Kasumi-1 (cell line): ENCODE measurements around the gene SRGAP1.
A peak's percentile ranks its signal among the peaks of the same experiment; 100 is the strongest.
"Not testable (repeated sequence)": the region's sequence is repeated elsewhere in the genome, so short reads cannot be mapped to it uniquely, and the experiment has no call there.

Source experiments
- DNase-seq, 2 experiments: peaks; one replicate each; lab custom pipeline; 2025; lab: John Stamatoyannopoulos, UW

The SRGAP1 gene

DNA sequence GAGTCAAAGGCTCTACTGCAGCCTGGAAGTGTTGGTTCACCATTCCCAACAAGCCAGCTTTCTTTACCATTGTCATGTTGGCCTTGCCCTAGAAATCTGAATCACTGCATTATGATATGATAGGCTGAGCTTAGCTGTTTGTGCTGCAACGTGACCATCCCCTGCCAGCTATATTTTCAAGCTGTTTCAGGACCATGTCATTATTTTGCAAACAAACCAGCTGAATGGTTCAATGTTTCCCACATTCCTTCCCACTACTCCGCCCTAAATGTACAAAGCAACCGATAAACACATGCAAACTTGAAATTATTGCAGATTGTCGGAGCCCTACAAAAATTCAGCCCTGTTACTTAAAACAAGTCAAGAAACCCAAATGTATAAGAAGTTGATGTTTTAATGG is 241.5 kb downstream of the SRGAP1 start:
- DNase-seq = no peak

GRCh38 chr12:64086946-64087345 is 242.4 kb downstream of the SRGAP1 start:
- DNase-seq = no peak

DNA sequence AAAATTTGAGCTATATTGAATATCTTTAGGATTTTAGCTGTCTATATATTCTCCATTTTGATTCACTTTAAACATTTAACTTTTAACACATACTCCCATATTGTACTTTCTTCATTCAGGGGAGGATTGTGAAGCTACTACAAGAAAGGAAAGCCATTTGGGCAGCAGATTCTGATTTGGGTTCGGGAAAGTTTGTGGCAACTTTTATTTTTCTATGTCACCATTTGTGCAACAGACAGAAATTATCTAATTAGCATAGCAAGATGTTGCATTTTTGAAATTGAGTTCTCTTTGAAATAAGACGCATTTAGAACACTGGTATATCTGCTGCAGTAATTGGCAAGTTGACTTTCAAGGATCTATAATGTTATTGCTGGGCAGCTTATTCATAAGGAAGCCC is 243.3 kb downstream of the SRGAP1 start:
- DNase-seq = no peak

GRCh38 chr12:64088431-64089349 is 244.2 kb downstream of the SRGAP1 start:
- DNase-seq = peak; percentile 88 to 91

- no peak for DNase-seq
Observed at GRCh38 chr12:64090047-64090446, 245.5 kb downstream of the SRGAP1 start.

DNA sequence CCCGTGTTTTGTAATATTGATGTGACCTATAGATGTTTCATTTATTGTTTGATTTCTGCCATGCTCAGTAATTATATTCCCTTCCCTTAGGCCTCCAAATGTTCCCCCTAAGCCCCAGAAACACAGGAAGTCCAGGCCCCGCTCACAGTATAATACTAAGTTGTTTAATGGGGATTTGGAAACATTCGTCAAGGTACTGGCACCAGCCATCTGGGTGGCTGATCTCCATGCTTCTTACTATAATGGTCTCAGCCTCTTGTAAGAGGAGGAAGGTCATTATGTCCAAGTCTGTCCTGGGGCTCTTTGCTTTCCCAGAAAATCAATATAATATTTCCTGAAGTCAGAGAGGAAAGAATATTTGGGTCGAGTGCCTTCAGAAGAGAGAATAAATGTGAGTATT is 246.7 kb downstream of the SRGAP1 start:
- DNase-seq = no peak

GRCh38 chr12:64092507-64093196 is 248.2 kb downstream of the SRGAP1 start:
- DNase-seq = no peak

DNA sequence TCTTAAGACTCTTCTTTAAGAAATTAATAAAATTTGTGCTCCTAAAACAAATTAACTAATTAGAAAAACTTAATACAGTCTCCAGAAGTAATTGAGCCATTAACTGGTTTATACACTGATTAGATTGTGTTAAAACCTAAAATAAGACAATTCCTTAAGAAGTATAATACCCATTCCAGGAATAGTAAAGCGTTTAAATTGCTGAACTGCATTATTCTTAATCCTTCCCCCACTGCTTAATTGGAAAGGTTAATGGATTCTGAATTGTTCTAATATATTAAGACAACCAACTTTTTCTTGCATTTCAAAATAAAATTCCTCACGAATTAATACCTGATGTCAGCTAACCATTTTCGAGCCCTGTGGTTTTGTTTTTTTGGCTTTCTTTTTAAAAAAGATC is 249.2 kb downstream of the SRGAP1 start:
- DNase-seq = no peak

DNA sequence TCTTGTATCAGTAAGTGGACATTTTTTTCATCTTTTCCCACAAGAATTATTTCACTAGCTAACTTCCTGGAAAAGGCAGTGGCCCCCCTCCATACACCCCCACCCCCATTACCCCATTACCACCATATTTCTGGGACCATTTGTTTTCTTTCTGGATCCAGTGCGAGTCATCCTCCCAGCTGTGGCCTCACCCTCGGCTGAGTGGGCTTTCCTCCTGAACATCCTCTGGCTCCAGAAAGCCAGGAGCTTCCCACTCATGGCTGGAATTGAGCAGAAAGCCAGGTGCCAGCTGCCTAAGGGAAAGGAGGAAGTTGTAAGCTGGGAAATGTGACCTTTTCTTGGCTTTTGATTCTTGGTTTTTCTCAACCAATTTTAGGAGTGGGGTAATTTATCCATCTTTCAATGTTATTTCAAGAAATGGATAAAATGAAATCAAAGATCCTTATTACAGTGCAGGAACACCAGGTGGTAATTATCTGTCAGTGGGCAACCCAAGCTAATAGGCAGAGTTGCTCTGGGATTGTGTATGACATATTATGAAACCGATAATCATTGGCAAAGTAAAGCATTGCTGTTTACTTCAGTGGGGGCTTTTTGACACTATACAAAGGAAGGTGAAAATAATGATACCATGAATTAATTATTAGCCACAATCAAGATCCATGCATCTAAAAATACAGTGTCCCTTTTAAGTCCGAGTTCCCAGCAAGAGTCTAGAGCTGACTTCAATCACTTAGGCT is 253.0 kb downstream of the SRGAP1 start:
- no peak for DNase-seq

DNA sequence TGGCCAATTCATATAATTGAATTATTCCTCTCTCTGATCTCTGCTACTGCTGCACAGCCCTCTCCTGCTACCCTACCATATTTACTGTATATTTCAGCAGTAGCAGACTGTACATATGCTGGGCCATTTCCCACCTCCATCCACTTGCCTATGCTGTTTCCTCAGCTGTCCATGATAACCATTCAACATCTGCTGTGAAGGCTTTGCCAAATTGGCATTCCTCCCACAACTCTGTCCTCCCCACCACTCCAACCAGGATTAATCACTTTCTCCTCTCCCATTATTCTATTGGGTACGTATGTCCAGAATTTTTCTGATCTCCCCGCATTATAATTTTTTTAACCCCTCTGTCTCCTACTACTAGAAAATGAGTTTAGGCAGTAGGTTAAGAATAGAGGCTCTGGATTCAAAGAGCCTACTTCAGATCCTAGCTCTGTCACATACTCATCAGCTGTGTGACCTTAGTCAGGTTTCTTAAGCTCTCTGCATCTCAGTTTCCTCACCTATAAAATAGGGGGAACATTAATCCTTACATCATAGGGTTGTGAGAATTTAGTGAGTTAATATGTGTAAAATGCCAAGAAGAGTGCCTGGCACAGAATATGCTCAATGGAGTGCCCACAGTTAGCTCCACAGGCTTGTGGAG is 254.3 kb downstream of the SRGAP1 start:
- no peak for DNase-seq

- DNase-seq = no peak
Observed at GRCh38 chr12:64099397-64099796, 254.9 kb downstream of the SRGAP1 start.

DNA sequence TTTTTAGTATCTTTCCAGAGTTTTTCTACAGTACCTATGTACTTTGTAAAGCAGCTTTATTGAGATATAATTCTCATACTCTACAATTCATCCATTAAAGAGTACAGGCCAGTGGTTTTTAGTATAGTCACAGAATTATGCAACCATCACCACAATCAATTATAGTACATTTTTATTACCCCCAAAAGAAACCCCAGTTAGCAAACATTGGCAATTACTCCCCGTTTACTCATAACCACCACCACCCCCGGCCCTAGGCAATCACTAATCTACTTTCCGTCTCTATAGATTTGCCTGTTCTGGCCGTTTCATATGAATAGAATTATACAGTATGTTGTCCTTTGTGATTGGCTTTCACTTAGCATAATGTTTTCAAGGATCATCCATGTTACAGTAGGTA is 257.8 kb downstream of the SRGAP1 start:
- no peak for DNase-seq

- DNase-seq = no peak
Observed at GRCh38 chr12:64103825-64104740, 259.6 kb downstream of the SRGAP1 start.

DNA sequence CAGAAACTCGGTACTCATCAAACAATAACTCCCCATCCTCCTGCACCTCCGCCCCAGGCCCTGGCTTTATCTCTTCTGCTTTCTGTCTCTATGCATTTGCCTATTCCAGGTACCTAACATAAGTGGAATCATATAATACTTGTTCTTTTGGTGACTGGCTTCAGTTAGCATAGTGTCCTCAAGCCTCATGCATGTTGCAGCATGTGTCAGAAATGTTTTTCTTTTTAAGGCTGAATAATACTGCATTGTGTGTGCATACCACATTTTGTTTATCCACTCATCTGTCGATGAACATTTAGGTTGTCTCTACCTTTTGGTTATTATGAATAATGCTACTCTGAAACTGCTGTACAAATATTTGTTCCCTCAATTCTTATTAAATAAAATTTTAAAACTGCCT is 260.5 kb downstream of the SRGAP1 start:
- DNase-seq = no peak

DNA sequence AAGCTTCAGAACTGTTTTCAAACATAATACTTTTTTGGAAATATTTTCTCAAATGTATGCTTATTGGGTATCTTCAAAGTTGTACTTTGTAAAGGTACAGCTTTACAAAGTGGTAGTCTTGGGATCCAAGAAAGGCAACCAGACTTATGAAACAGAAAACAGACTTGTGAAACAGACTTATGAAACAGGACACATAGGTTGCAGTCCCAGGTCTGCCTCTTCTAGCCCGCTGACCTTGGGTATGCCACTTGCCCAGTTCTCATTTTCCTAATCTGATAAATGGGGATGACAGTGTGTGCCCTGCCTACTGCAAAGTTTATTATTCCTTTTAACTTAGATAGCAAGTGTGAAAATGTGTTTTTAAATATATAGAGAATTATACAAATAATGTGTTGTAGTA is 263.3 kb downstream of the SRGAP1 start:
- no peak for DNase-seq

- no peak for DNase-seq
Observed at GRCh38 chr12:64109706-64110105, 265.2 kb downstream of the SRGAP1 start.

DNA sequence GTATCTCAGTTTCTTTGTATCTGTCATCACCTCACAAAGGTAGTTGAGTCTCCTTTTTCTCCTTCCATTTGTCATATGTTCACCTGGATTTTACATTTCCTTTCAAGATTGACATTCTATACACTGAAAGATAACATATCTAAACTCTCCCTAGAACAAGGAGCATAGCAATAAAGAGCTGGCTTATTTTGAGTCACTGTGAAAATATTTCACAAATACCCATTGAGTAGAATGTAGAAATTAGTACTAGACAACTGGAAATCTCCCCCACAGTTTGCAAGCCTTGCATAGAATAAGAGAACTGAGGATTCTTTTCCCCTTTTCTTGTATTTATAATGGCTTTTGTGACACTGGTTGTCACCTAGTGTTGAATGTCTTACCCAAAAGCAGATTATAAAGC is 266.4 kb downstream of the SRGAP1 start:
- no peak for DNase-seq

GRCh38 chr12:64116969-64117368 is 272.5 kb downstream of the SRGAP1 start:
- no peak for DNase-seq

DNA sequence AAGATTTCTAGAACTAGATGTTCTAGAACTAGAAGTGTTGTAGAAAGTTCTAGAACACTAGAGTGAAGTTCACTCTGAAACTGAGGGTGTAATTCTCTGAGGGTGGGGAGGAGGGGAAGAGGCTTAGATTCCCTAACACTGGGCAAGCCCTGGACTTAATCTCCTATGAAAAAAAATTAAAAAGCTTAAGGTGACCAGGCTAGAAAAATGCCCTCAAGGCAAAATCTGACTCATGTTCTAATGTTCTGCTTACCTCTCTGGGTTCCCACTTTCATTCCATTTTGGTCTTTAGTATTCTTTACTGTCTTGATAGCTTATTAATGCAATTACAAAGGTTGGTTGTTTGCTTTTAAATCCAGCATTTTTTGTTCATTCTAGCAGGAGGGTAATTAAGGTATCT is 276.1 kb downstream of the SRGAP1 start:
- no peak for DNase-seq

- not testable (repeated sequence) for DNase-seq
Observed at GRCh38 chr12:64121086-64121485, 276.6 kb downstream of the SRGAP1 start.

DNA sequence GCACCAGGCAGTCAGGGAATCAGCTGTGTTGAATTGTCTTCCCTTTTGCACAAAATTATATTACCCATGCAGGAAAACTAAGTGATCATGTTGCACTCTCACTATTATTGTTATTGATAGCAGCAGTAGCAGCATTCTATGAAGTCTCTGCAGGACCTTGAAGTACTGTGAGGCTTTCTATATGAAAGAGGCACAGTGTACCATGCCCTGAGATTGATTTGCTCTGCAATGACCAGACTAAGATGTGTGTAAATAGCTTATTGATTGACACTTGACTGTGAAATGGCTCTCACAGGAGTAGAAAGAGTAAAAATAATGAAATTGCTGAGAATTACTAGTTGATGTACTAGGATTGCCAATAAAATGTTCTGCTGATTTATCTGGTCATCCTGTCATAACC is 277.7 kb downstream of the SRGAP1 start:
- DNase-seq = no peak
